NCI-H2107 (cell line): ENCODE data around the gene DTNBP1.

ENCODE experiments used
- DNase-seq: peaks from one replicate; lab custom pipeline; 2025; lab: John Stamatoyannopoulos, UW

Gene DTNBP1

GRCh38 chr6:15500901-15501825 lies 161.7 kb downstream of the DTNBP1 start:
- DNase-seq: no peak

- DNase-seq: no peak
Observed at GRCh38 chr6:15500078-15500740, 162.6 kb downstream of the DTNBP1 start.

- no peak for DNase-seq
Observed at GRCh38 chr6:15499591-15499990, 163.2 kb downstream of the DTNBP1 start.

- DNase-seq: no peak
Observed at GRCh38 chr6:15499125-15499524, 163.7 kb downstream of the DTNBP1 start.

GRCh38 chr6:15498640-15499039 lies 164.2 kb downstream of the DTNBP1 start:
- no peak for DNase-seq

GRCh38 chr6:15496345-15497131 lies 166.3 kb downstream of the DTNBP1 start:
- DNase-seq: no peak

- DNase-seq: no peak
Observed at GRCh38 chr6:15495375-15495901, 167.4 kb downstream of the DTNBP1 start.

- DNase-seq: no peak
Observed at GRCh38 chr6:15493437-15494168, 169.2 kb downstream of the DTNBP1 start.

GRCh38 chr6:15491986-15492269 lies 170.9 kb downstream of the DTNBP1 start:
- no peak for DNase-seq

GRCh38 chr6:15491255-15491985 lies 171.4 kb downstream of the DTNBP1 start:
- no peak for DNase-seq

- DNase-seq: no peak
Observed at GRCh38 chr6:15490242-15491100, 172.4 kb downstream of the DTNBP1 start.

- no peak for DNase-seq
Observed at GRCh38 chr6:15489261-15489962, 173.4 kb downstream of the DTNBP1 start.

- DNase-seq: no peak
Observed at GRCh38 chr6:15487262-15487661, 175.6 kb downstream of the DTNBP1 start.

GRCh38 chr6:15485936-15486335 lies 176.9 kb downstream of the DTNBP1 start:
- DNase-seq: no peak

- DNase-seq: no peak
Observed at GRCh38 chr6:15484821-15485220, 178.0 kb downstream of the DTNBP1 start.

GRCh38 chr6:15484140-15484539 lies 178.7 kb downstream of the DTNBP1 start:
- DNase-seq: no peak

GRCh38 chr6:15483060-15483459 lies 179.8 kb downstream of the DTNBP1 start:
- DNase-seq: no peak

- no peak for DNase-seq
Observed at GRCh38 chr6:15481390-15482291, 181.2 kb downstream of the DTNBP1 start.
